Measurements from ENCODE around the gene NDRG2. TPM values are rescaled to one million over a fixed set of nuclear protein-coding genes. Genes with fewer than 3 reads are reported as not detected.

The NDRG2 gene
- total RNA-seq, 1 donor from 2014 or later: 2.1 TPM

DNA sequence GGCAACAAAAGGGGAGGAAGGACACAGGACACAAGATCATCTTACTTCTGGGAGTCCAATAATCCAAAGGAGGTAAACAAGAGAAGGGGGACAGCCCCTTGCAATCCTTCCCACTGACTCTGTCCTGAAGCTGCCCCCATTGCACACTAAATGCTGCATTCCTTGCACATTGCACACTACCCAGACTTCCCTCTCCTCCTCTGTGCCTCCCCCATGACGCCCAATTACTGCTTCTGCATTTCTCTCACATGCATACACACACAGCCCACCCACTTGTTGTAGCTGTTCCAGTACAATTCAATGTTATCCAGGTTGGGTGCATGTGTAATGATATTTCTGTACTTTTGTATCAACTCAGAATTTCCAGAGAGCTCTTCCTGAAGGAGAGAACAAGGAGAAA lies 5.5 kb downstream of the NDRG2 start:
- Mint-ChIP-seq H3K27ac (no peak overlapping the region), H3K4me1 (peaks cover 13% of the 10 kb centered on the region), H3K4me3 (no peak overlapping the region), H3K9me3 (no peaks in the 10 kb centered on the region), H3K27me3 (peaks cover 45% of the 10 kb centered on the region), H3K36me3 (ENCODE audit: low read depth) (peaks cover 8% of the 10 kb centered on the region)
- intact Hi-C loops (cut with micrococcal nuclease): no loop called here
- ChIA-PET CTCF (interaction anchor here (0.7 to 12.2 kb wide), 4 partner anchors 16 to 87 kb away, joined by 3 to 257 read pairs (median 4); partner anchors contain the start of gene TMEM253), POLR2A (interaction anchor here (1.0 kb wide), 1 partner anchor 68 kb away, joined by 3 read pairs; no protein-coding TSS in a partner anchor)
- no peak for ATAC-seq (ENCODE audit: low read depth)
- no peak for TF ChIP-seq CTCF (IDR thresholded peaks at IDR 0.05)
- DNase-seq: no peak

- intact Hi-C loops (cut with micrococcal nuclease): no loop called here
- ATAC-seq (ENCODE audit: low read depth): no peak
- no peak overlapping the region for H3K27ac Mint-ChIP-seq
Measured at GRCh38 chr14:21018781-21019180, 6.1 kb downstream of the NDRG2 start.

DNA sequence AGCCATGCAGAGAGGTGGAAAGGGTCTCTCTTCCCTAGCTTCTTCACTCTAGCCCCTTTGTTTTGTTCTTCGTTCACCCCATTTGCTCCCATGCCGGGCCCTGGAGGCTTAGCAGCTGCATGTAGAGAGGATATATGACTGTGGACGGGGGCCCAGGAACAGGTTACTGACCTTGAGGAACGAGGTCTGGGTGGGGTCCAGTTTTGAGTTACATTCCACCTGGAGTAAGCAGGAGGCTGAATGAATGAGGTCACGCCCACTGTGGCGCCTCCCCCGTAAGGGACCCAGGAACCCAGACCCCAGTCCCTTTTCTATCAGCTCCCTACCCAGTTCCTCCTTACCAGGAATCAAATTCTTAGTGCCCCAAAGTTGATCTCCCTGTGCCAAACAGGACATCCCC lies 6.6 kb downstream of the NDRG2 start:
- TF ChIP-seq CTCF (IDR thresholded peaks at IDR 0.05): no peak
- DNase-seq: no peak

More at GRCh38 chr14:21018781-21019180, 6.1 kb downstream of the NDRG2 start:
- ChIA-PET CTCF (interaction anchor here (0.7 to 12.2 kb wide), 5 partner anchors 16 to 88 kb away, joined by 3 to 257 read pairs (median 3); partner anchors contain the start of genes ARHGEF40 and TMEM253), POLR2A (interaction anchor here (1.0 kb wide), 1 partner anchor 68 kb away, joined by 3 read pairs; no protein-coding TSS in a partner anchor)
- TF ChIP-seq CTCF (IDR thresholded peaks at IDR 0.05): no peak
- no peak overlapping the region for H3K4me3 Mint-ChIP-seq
- H3K4me1 Mint-ChIP-seq: peaks cover 7% of the 10 kb centered on the region
- no peak for DNase-seq
- H3K9me3 Mint-ChIP-seq: no peaks in the 10 kb centered on the region
- peaks cover 41% of the 10 kb centered on the region for H3K27me3 Mint-ChIP-seq
- H3K36me3 Mint-ChIP-seq (ENCODE audit: low read depth): peaks cover 8% of the 10 kb centered on the region

DNA sequence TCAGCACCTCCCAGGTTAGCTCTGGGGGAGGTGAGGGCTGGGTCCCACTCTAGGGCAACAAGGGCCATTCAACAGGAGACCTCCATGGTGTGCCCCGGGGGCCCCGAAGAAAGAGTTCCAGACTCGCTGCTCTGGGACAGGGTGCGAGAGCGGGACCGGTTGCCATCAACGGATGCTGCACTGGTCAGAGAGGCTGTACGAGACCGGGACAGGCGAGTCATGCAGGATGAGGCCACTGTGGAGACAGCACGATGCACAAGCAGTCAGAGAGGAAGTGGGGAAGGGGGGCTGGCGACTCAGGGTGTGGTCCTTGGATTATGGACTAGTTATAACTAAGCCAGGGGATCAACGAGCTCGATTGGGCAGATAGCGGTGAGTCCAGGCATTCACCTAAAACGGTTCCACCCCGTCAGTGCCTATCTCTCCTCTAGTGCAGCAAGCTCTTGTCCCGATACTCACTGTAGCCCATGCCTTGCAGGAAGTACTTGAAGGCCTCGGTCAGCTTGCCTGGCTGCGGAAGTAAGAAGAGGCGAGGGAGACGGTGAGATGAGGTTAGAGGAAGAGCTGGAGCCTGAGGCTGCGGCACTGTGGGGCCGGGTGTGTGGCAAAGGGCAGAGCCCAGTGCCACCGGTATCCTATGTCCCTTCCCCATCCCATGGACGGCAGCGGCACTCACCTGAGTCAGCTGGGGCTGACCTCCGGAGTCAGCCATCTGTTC lies 7.2 kb downstream of the NDRG2 start:
- Mint-ChIP-seq H3K9me3 (no peaks in the 10 kb centered on the region), H3K4me1 (no peaks in the 10 kb centered on the region), H3K27me3 (peaks cover 40% of the 10 kb centered on the region), H3K27ac (no peak overlapping the region), H3K36me3 (ENCODE audit: low read depth) (peaks cover 8% of the 10 kb centered on the region), H3K4me3 (no peak overlapping the region)
- TF ChIP-seq CTCF (IDR thresholded peaks at IDR 0.05): no peak
- CTCF ChIA-PET: interaction anchor here (1.0 to 12.2 kb wide), 8 partner anchors 12 to 89 kb away, joined by 3 to 257 read pairs (median 4); partner anchors contain the start of genes ARHGEF40, RNASE7, TMEM253 and ZNF219
- POLR2A ChIA-PET: no interaction called here
- DNase-seq (no peak), ATAC-seq (ENCODE audit: low read depth) (no peak)
- intact Hi-C loops (cut with micrococcal nuclease): no loop called here

More for the DNA sequence above, 6.6 kb downstream of the NDRG2 start:
- Mint-ChIP-seq H3K4me1 (peaks cover 2% of the 10 kb centered on the region), H3K27ac (no peak overlapping the region), H3K36me3 (ENCODE audit: low read depth) (peaks cover 8% of the 10 kb centered on the region), H3K27me3 (peaks cover 41% of the 10 kb centered on the region), H3K9me3 (no peaks in the 10 kb centered on the region), H3K4me3 (no peak overlapping the region)
- CTCF ChIA-PET: interaction anchor here (1.0 to 12.2 kb wide), 9 partner anchors 13 to 88 kb away, joined by 3 to 257 read pairs (median 3); partner anchors contain the start of genes ARHGEF40, RNASE7, TMEM253 and ZNF219
- intact Hi-C loops (cut with micrococcal nuclease): no loop called here
- no peak for ATAC-seq (ENCODE audit: low read depth)
- POLR2A ChIA-PET: no interaction called here
